Spleen (tissue), 11 donors: Measurements from ENCODE around the gene RSPO4. TPM values are rescaled to one million over a fixed set of nuclear protein-coding genes. Genes with fewer than 3 reads are reported as not detected.

Experiments
- DNase-seq: peaks from one replicate; pipeline ENCODE4 v3.0.0-alpha.2; 2020
- H3K27ac ChIP-seq, 8 donors: fragments of 200-600 bp; sonication (generic) in 7 of 8; 1 replicate in 4 of 8; 2 replicates in 4 of 8; pipeline versions ENCODE4 v1.5.0 to v1.8.0; 2016 to 2021; ENCODE audit warnings: inconsistent platforms in 4 of 8, mild to moderate bottlenecking in 4 of 8, moderate library complexity in 1 of 8
- H3K27me3 ChIP-seq, 7 donors: fragments of 200-600 bp; sonication (generic) in 6 of 7; replicated peaks in 1 of 7; 1 replicate in 4 of 7; 2 replicates in 3 of 7; pipeline versions ENCODE4 v1.5.0 to v1.8.0; 2016 to 2021; ENCODE audit warnings: inconsistent platforms in 3 of 7, mild to moderate bottlenecking in 1 of 7
- H3K36me3 ChIP-seq, 6 donors: fragments of 200-600 bp; sonication (generic) in 5 of 6; 1 replicate in 4 of 6; 2 replicates in 2 of 6; pipeline versions ENCODE4 v1.5.0 to v1.8.0; 2016 to 2021; ENCODE audit warnings: inconsistent platforms in 2 of 6
- H3K4me1 ChIP-seq, 6 donors: fragments of 200-600 bp; sonication (generic) in 5 of 6; 1 replicate in 3 of 6; 2 replicates in 3 of 6; pipeline versions ENCODE4 v1.5.0 to v1.8.0; 2016 to 2021; ENCODE audit warnings: inconsistent platforms in 3 of 6
- H3K4me3 ChIP-seq, 8 donors: fragments of 200-600 bp; sonication (generic) in 7 of 8; 1 replicate in 4 of 8; 2 replicates in 4 of 8; pipeline versions ENCODE4 v1.5.0 to v1.8.0; 2016 to 2021; ENCODE audit warnings: inconsistent platforms in 4 of 8, mild to moderate bottlenecking in 4 of 8, moderate library complexity in 2 of 8
- H3K9me3 ChIP-seq, 8 donors: fragments of 200-600 bp; sonication (generic) in 7 of 8; 1 replicate in 4 of 8; 2 replicates in 4 of 8; pipeline versions ENCODE4 v1.5.0 to v1.8.0; 2016 to 2021; ENCODE audit warnings: inconsistent platforms in 4 of 8
- CTCF ChIP-seq, 11 experiments: fragments of 200-600 bp in 7 of 11; fragments of 450-650 bp in 4 of 11; sonication (generic) in 4 of 11; IDR thresholded peaks in 8 of 11; conservative IDR thresholded peaks in 3 of 11; 1 replicate in 7 of 11; 2 replicates in 4 of 11; pipeline versions ENCODE4 v1.4.0 to v1.8.0; 2016 to 2021; ENCODE audit warnings: antibody characterized with exemption in 11 of 11, inconsistent platforms in 4 of 11, mild to moderate bottlenecking in 1 of 11
- POLR2A ChIP-seq, 3 donors: fragments of 450-650 bp; IDR thresholded peaks; one replicate each; pipeline ENCODE4 v1.5.1; 2017; ENCODE audit warnings: antibody characterized with exemption in 3 of 3, mild to moderate bottlenecking in 1 of 3
- POLR2AphosphoS5 ChIP-seq, 3 donors: sonication (generic); formaldehyde crosslinking; IDR thresholded peaks; one replicate each; pipeline ENCODE4 v1.5.1; 2017; ENCODE audit warnings: antibody characterized with exemption in 3 of 3
- WGBS, 5 donors: extraction: QIAGEN DNeasy Blood & Tissue Kit in 3 of 5; methylation state at CpG; one replicate each; pipeline versions ENCODE4 v1.1.5 to v1.1.7; 2013 to 2018; 5-methylcytosine and 5-hydroxymethylcytosine counted together
- intact Hi-C: fragments of 100-400 bp; cut with DNase I; formaldehyde crosslinking; loops from one replicate; pipeline ENCODE4 v1.15.0; 2023; ENCODE audit warnings: low total_unique reads
- polyA plus RNA-seq, 3 donors: library from polyadenylated mRNA; stranded (reverse); fragments of 200-250 nt; gene quantifications; one replicate each; pipeline ENCODE4 v1.2.1, GENCODE V29; 2013
- total RNA-seq, 7 donors: library from RNA; depleted of rRNA in 3 of 7; stranded (reverse); fragments of >200 nt in 3 of 7; fragmentation: NEBNext Ultra II Directional in 4 of 7; extraction: Animal tissue kit (Norgen Biotek cat#: 25700) in 4 of 7; gene quantifications; one replicate each; pipeline versions ENCODE4 v1.1.0 to v1.2.1, GENCODE V29; 2016 to 2021
- donor health status: healthy with polysubstance abuse.
- donor health status: DM: no; HTN: no; CAD: no; lungs with moderate emphysema.
- donor health status: DM: no; HTN: no; CAD: no.
- donor health status: Bipolar disorder and iron deficiency.
- donor health status: healthy.
- donor health status: DM: no; HTN: no; CAD: no.
- donor health status: DM: yes; HTN: yes; CAD: no.

RSPO4 gene
- total and polyA plus RNA-seq, 10 donors: 0.02 to 0.32 (median 0.14) TPM; not detected in 6

GRCh38 chr20:956330-956951 lies 45.7 kb downstream of the RSPO4 start:
- Histone ChIP-seq H3K27me3 (peaks cover 0 to 92% (median 21%) of the 10 kb centered on the region in 7 donors), H3K36me3 (no peaks in the 10 kb centered on the region), H3K27ac (no peak overlapping the region), H3K4me1 (peaks cover 0 to 15% (median 7%) of the 10 kb centered on the region in 6 donors), H3K4me3 (no peak overlapping the region), H3K9me3 (no peaks in the 10 kb centered on the region)
- peak; percentile 91 for DNase-seq
- WGBS, 5 donors: 12 to 15% (median 14%) methylated on average over 13 of the region's 13 CpGs
- TF ChIP-seq CTCF (IDR thresholded peaks at IDR 0.05 in 8 of 11, conservative IDR thresholded peaks at IDR 0.05 in 3 of 11) (peak; percentile 92 to 99 (median 98)), POLR2A (IDR thresholded peaks at IDR 0.05) (no peak)
- intact Hi-C loops: loop anchor here (2.0 to 10.0 kb wide), 2 partner anchors 140 to 258 kb away; no protein-coding TSS in a partner anchor

GRCh38 chr20:955656-956055 lies 46.5 kb downstream of the RSPO4 start:
- DNase-seq: peak; percentile 18
- TF ChIP-seq CTCF (IDR thresholded peaks at IDR 0.05 in 8 of 11, conservative IDR thresholded peaks at IDR 0.05 in 3 of 11): no peak
- TF ChIP-seq POLR2AphosphoS5 (IDR thresholded peaks at IDR 0.05): no peak
- no peak for TF ChIP-seq POLR2A (IDR thresholded peaks at IDR 0.05)

GRCh38 chr20:955111-955510 lies 47.0 kb downstream of the RSPO4 start:
- Histone ChIP-seq H3K4me1 (peaks cover 0 to 15% (median 7%) of the 10 kb centered on the region in 6 donors), H3K27ac (no peak overlapping the region), H3K4me3 (no peak overlapping the region), H3K36me3 (no peaks in the 10 kb centered on the region), H3K27me3 (peaks cover 0 to 79% (median 21%) of the 10 kb centered on the region in 7 donors), H3K9me3 (no peaks in the 10 kb centered on the region)
- intact Hi-C loops: loop anchor here (10.0 kb wide), 1 partner anchor 260 kb away; no protein-coding TSS in a partner anchor
- TF ChIP-seq POLR2AphosphoS5 (IDR thresholded peaks at IDR 0.05) (no peak), POLR2A (IDR thresholded peaks at IDR 0.05) (no peak), CTCF (IDR thresholded peaks at IDR 0.05 in 8 of 11, conservative IDR thresholded peaks at IDR 0.05 in 3 of 11) (no peak)
- peak; percentile 8 for DNase-seq
- WGBS, 5 donors: 63 to 76% (median 67%) methylated on average over 3 of the region's 3 CpGs

More at GRCh38 chr20:955656-956055, 46.5 kb downstream of the RSPO4 start:
- WGBS, 5 donors: 81 to 87% (median 85%) methylated on average over 7 of the region's 7 CpGs
- intact Hi-C loops: loop anchor here (2.0 to 10.0 kb wide), 2 partner anchors 139 to 259 kb away; no protein-coding TSS in a partner anchor
- peaks cover 0 to 84% (median 21%) of the 10 kb centered on the region in 7 donors for H3K27me3 ChIP-seq
- no peaks in the 10 kb centered on the region for H3K9me3 ChIP-seq
- no peaks in the 10 kb centered on the region for H3K36me3 ChIP-seq
- no peak overlapping the region for H3K27ac ChIP-seq
- H3K4me1 ChIP-seq: peaks cover 0 to 15% (median 7%) of the 10 kb centered on the region in 6 donors
- H3K4me3 ChIP-seq: no peak overlapping the region

- no peak overlapping the region for H3K4me3 ChIP-seq
- no peaks in the 10 kb centered on the region for H3K9me3 ChIP-seq
- no peak for TF ChIP-seq POLR2A (IDR thresholded peaks at IDR 0.05)
- no peak for TF ChIP-seq CTCF (IDR thresholded peaks at IDR 0.05 in 8 of 11, conservative IDR thresholded peaks at IDR 0.05 in 3 of 11)
- TF ChIP-seq POLR2AphosphoS5 (IDR thresholded peaks at IDR 0.05): no peak
- H3K36me3 ChIP-seq: no peaks in the 10 kb centered on the region
- H3K27ac ChIP-seq: no peak overlapping the region
- peak; percentile 29 for DNase-seq
- H3K27me3 ChIP-seq: peaks cover 0 to 67% (median 16%) of the 10 kb centered on the region in 7 donors
- intact Hi-C loops: loop anchor here (10.0 kb wide), 1 partner anchor 261 kb away; no protein-coding TSS in a partner anchor
- peaks cover 0 to 8% (median 5%) of the 10 kb centered on the region in 6 donors for H3K4me1 ChIP-seq
- WGBS, 5 donors: 28 to 46% (median 45%) methylated on average over 11 of the region's 11 CpGs
Measured at GRCh38 chr20:953742-954141, 48.4 kb downstream of the RSPO4 start.
